LoVo (cell line): Measurements from ENCODE around the gene ACKR3.

Experiments used
- DNase-seq: peaks from one replicate; pipeline ENCODE4 v3.0.0-alpha.2; 2016; ENCODE audit warnings: low spot score

ACKR3 gene

DNA sequence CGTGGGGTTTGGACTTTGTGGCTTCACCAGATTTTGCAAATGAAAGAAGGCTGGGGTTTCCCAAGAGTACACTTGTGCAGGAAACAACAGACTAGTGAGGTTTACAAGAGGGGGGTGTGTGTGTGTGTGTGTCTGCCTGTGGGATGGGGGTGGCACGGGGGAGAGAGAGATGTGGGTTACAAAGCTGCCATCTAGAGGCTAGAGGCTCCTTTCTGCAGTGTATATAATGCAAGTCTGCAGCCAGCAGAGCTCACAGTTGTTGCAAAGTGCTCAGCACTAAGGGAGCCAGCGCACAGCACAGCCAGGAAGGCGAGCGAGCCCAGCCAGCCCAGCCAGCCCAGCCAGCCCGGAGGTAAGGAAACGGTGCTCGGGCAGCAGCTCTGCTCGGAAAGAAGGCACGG is at the start of gene ACKR3:
ACKR3 (plus strand) TSS at position 253 of the 401 bp plus-strand sequence. CDS start 10,641 bp downstream, outside the sequence.
- no peak for DNase-seq

DNA sequence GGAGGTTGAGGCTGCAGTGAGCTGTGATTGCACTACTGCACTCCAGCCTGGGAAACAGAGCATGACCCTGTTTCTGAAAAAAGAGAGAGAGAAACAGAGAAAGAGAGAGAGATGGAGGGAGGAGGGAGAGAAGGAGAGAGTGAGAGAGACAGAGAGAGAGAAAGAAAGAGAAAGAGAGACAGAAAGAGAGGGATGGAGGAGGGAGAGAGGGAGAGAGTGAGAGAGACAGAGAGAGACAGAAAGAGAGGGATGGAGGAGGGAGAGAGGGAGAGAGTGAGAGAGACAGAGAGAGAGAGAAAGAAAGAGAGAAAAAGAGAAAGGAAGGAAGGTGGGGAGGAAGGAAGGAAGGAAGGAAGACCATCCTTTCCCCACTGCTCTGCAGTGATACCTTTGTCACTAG is 48.1 kb upstream of the ACKR3 start:
- no peak for DNase-seq

DNA sequence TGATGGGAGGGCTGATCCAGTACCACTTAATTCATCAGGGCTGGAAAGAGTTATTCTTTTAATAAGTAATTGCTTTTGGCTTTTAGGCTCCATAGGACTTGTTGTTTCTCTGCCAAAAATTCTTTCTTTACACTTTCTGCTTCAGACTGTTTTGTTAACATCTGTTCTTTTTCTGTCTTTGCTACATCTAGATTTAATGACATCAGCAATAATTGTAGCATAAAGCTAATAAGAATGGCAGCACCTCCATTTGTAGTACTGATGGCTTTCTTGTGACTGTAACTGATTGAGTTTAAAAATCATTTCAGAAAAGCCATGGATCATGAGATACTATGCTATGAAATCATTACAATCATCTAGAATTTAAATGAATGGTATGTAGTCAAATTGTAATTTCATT is 46.4 kb upstream of the ACKR3 start:
- DNase-seq: no peak

DNA sequence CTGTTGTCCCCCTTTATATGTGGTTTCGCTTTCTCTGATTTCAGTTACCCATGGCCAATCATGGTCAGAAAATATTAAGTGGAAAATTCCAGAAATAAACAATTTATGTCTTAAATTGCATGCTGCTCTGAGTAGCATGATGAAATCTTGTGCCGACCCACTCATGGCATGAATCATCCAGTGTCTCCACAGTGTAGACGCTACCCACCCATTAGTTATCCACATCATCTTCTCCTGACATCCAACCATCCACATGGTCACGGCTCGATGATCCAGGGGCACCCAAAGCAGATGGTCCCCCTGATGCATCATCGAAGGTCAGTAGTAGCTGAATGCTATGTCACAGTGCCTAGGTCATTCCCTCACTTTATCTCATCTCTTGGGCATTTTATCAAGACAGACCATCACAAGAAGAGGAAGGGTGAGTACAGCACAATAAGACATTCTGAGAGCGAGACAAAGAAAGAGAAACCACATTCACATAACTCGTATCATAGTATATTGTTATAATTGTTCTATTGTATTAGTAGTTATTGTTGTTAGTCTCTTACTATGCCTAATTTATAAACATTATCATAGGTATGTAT is 44.1 kb upstream of the ACKR3 start:
- DNase-seq: no peak

DNA sequence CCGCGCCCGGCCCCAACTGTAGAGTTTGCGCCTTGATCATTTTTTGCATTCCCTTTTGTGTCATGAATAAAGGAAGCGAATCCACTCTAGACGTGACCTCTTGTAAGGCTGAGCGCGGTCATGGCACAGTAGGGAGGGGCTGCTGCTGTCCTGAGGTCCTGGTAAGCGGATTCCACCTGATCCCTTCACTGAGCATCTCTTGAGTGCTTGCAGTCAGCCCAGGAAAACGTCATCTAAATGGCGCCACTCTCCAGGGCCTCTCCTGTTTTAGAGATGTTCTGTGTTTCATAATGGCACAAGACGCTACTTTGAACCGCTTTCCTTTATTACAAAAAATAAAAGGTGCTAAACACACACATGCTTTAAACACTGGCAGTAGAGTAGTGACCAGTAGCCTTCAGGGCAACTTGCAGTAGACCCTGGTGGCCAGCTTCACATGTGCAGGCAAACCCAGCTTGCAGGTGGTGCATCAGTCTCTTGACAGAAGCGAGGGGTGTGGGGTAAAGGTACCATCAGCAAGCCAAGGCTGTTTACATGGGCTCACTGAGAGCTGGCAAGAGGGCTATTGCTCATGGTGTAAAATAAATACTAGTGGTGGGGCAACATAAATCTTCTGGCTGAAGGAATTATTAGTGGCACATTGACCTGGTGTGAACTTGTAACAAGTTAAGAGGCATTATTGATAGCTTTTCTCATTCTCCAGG is 43.0 kb upstream of the ACKR3 start:
- no peak for DNase-seq

DNA sequence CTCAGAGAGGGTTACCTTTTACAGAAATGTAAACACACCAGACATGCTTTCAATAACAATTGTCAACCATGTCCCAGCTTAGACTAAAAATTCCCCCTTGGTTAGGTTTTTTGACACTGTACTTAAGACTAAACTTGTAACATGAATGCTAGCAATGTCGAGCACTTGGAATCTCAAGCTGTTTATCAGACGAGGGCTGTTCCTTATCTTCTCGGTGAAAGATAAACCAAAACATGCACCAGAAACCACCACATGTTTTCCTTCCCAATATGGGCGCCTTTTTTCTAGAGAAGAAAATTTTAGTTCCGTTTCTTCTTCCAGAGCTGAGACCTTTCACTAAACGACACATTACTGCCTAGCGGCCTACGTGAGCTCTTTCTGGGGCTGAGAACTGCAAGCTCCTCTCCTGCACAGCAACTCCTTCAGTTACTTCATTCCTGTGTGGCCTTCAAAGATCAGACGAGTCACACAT is 42.4 kb upstream of the ACKR3 start:
- no peak for DNase-seq

DNA sequence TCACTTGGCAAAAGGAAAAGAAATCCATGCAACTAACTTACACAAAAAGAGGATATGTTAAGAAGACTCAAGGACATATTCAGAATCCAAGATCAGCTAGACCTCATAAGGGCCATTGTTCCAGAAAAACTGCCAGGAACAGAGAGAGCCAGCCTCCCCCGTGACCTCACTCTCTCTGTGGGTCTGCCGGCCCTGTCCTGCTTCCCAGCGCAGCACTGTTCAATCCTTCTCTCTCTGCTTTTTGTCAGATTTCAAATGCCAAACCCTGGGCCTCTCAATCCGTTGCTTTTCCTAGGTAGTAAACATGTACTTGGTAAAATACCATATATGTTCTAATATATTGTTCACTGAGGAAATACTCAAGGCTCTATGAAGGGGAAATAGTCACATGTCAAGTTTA is 40.0 kb upstream of the ACKR3 start:
- DNase-seq: no peak

DNA sequence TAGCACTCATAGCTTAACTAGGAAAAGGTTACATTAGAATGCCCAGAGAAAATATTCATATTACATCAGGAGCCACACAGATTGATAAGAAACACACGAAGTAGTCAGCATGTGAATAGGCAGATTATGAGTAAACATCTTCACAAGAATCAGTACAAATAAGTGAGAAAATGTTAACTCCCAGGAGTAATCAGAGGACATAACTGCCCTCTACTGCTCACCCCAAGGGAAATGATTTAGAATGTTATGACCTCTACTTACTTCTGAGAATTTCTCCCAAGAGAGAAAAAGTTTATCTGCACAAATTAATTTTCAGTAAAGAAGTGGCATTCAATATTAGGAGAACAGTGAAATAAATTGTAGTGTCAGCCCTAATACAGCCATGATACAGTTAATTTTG is 39.1 kb upstream of the ACKR3 start:
- DNase-seq: no peak

DNA sequence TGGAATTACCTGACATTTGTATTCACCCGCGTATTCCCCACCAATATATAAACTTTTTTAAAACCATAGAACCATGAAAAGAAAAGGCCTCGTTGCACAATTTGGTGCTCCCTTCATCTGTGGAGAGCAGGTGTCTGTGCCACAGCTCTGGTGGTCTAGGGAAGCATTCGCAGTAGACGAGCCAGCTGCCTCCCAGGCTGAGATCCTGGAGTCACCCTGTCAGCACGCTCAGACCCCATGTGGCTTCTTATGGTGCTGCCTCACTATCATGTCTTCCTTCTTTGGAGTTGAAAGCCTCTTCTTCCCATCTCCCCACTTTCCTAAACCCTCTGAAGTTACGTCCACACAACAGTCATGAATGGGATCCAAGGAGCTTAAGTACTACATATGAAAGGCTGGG is 38.4 kb upstream of the ACKR3 start:
- no peak for DNase-seq

DNA sequence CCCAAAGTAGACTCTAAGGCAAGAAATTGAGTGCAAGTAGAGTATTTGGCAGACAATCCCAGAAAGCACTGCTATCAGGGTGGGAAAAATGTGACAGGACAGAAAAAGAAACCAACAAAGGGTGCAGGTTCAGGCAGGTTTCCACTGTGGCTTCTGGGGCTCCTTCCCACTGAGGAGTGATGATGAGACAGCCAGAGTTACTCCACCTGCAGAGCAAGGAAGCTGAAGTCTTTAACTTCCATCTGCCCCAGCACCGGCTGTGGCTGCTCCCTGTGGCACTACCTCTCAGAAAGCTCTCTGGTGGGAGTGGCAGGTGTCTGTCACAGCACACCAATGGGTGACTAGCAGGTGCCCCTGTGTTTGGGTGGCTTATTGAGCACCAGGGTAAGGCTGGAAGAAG is 37.6 kb upstream of the ACKR3 start:
- no peak for DNase-seq

DNA sequence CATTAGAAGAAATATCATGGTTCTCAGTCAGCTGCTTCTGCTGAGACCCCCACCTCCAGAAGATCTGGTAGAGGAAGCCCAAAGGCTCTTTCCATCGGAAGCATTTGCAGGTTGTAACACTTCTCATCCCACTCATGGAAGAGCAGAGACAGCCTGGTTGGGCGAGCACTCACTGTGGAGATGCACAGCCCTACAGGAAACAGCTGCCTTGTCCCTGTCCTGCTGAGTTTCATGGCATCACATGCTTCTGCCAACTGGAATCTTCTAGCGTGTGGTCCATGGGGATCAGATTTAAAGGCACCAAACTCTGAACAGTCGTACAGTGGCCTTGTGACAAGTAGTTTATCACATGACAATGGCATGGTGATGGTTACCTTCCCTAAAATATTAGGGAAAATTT is 36.3 kb upstream of the ACKR3 start:
- DNase-seq: no peak

DNA sequence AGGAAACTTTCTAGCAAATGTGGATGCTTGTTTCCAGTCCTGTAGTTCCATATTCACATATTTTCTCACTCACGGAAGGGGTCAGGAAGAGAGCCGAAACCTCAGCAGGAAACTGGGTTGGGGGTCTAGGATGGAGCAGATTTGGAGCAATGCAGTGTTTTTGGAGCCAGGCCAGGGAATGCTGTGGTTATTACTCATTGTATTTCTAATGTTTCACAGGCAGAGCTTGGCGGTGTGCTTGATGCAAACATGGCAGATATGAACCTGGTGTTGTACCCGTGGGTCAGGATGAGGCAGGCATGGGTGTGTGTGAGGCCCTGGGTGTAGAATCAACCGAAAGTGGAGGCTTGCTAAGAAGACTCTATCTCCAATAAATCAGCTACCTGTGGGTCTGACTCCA is 34.6 kb upstream of the ACKR3 start:
- DNase-seq: no peak

DNA sequence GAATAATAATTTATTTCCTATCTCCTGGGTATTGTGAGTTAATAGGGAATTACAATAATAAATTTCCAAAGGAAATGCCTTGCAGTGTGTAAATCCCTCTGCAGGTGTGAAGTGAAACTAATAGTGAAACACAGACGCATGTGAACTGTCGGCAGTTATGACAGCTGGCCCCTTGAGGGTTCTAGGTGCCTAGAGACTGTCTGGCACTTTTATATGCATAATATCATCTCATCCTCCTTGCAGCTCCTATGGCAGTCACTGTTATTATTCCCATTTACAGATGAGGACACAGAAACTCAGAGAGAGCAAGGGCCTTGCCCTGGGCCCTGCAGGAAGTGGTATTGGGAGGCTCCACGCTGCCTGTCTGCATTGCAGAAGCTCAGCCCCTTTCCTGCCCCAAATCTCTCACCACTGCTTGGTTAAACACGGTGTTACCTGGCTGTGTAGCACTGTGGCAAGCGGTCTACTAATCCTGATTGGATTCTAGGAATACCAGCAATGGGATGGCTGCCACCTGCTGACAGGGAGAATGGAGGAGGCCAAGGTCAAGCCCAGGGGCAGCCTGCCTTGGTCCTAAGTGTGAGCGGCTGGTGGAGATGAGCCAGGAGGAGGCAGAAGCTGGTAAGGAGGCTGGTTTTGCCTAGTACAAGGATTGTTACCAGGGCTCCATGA is 32.8 kb upstream of the ACKR3 start:
- no peak for DNase-seq

DNA sequence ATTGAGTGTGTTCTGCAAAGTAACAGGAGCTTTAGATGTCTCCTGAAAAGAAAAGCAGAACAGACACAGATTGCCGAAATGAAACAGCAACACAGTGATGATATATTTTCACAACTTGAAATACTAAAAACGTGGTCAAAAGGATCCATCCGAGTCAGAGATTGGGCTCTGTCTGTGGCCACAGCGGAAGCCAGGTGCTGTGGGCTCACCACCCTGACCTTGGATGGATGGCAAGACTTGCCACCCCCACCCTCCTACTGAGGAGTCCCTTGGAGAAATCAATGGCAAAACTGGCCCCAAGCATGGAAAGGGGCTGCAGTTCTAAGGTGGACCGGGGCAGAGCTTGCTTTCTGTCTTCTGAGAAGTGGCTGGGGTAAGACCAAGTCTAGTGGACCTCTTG is 31.4 kb upstream of the ACKR3 start:
- DNase-seq: no peak

DNA sequence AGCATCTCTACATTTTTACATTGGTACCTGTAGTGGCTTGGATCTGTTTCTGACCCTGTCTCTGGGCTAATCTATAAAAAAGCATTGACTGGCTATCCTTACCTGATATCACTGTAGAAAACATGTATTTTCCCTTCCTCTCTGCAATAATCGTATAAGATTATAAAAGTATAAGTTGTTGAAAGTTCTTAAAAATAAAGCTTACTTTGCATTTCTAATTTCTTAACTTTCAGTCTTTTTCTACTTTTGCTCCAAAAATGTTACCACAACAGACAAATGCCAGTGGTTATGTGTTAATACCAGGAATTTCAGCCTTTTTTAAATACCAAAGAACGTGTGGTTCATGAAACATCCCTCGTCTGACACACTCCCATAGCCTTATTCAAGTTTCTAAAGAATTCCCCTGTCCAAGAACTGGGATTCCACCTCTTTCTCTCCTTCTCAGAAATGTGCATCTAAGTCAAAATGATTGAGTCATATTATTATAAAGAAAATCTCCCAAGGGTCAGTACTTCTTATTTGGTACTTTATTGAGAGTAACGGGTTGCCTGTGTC is 28.5 kb upstream of the ACKR3 start:
- no peak for DNase-seq

DNA sequence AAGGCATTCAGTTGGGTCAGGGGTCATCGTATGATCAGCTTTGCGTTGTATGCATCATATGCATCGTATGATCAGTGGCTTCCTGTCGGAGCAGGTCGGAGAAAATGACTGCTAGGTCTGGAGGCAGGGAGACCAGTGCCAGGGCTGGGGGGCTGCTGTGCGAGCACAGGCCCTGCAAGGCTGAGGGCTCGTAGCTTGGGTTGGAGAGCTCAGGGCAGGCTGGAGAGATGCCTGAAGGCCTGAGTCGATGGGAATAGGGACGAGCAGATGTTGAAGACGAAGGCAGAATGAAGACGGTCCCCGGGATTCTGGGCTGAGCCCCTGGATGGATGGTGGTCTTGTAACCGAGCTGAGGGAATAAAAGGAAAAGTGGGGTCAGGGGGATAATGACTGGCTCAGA is 25.3 kb upstream of the ACKR3 start:
- DNase-seq: no peak

DNA sequence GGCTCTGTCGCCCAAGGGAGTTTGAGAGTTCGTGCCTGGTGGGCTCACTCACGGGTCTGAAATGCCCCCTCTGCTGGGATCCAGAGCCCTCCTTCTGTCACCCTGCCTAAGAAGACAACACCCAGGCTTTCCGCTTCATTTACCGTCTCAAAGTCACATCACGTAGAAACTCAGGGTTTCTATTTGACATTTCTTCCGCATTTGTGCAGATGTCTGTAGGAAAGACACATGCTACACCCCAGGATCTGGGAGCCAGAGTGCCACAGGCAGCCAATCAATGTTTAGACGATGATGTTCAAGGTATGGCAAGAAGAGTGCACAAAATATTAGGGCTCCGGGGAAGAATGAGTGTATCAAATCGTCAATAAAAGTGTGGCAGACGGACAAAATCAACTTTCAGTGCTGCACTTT is 24.4 kb upstream of the ACKR3 start:
- no peak for DNase-seq

DNA sequence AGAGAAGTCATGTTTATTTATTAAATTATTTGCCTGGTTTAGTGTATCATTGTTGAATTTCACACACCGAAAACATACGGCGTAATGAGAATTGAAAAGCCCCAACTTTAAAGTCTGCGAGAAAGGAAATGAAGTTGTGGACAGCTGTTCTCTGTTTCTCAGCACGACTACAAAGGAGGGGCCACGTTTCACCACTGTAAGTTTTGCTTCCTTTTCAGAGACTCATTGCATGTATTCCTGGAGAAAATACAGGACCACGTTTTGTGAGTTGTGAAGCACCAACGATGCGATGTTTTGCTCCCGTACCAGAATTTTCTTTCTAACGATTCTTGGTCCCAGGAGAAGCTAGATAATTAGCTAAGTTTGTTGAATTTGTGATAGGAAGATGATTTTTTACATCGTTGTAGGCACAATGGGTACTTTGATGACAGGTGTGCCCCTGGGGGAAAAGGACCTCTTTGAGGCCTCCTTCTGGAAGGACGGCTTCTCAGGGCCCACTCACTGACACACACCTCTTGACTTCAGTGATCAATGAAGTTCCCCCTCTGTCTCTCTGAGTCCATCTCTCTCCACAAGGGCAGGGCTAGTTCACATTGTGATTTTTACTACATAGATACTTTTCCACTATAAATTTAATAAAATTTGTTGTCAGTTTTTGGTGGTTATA is 23.7 kb upstream of the ACKR3 start:
- DNase-seq: no peak

DNA sequence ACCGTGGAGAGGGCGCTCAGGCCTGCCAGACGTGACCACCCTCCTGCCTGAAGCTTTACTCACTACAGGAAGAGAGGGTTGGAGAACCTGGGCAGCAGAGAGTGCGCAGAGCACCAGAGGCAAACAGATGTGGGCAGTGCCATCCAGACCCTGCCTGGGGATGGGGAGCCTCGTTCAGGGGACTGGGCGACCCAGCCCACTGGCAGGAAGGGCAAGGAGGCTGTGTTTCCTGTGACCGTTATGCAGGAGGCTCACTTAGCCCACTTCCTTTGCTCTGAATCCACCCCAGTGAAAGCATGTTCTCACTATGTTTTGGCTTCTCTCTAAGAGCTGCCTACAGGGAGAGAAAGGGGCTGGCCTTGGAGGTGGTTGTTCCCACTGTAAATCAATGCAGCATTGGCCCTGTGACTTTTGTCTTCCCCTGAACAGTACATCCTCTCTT is 23.0 kb upstream of the ACKR3 start:
- DNase-seq: no peak

DNA sequence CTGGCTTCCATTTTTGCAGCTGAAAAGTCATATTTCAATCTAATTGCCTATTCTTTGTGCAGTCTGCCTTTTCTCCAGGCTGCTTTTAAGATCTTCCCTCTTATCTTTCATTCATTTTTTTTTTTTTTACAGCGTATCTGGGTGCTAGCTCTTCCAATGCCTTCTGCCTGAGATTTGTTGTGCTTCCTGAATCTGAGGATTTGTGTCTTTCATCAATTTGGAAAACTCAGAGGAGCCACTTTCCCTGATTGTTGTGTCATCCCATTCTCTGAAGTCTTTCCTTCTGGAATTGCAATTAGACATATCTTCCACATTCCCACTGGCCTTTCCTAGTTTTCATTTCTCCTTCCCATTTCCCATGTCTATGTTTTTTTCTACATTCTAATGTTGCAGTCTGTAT is 21.9 kb upstream of the ACKR3 start:
- no peak for DNase-seq

DNA sequence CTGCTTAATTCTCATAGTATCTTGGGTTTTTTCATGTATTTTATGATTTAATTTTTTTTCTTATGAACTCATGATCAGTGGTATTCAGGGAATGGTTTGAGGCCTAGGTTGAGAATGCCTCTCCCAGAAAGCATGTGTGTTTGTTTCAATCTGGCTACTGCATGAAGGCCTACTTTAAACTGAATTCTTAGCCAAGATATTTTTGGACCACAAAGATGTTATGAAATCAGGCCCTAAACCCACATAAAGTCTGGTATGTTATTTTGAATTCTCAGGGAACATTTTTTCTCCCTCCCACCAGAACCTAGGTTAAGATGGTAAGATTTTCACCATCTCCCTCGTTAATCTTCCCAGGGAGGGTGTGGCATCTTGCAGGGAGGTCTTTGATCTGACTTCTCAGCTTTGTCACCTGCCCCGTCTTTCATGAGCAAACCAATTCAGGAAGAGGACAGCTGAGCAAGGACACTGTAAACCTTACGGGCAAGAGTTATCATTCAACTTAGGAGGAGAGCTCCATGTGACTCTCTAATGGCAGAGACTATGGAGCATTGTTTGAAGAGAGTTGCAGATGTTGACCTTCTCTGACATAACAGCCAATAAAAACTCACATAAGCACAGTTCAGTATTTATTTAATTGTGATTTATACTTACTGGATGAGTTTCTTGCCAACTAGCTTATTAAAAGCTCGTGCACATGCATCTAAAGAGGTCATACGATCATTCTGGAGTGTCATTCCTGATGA is 21.3 kb upstream of the ACKR3 start:
- DNase-seq: no peak

DNA sequence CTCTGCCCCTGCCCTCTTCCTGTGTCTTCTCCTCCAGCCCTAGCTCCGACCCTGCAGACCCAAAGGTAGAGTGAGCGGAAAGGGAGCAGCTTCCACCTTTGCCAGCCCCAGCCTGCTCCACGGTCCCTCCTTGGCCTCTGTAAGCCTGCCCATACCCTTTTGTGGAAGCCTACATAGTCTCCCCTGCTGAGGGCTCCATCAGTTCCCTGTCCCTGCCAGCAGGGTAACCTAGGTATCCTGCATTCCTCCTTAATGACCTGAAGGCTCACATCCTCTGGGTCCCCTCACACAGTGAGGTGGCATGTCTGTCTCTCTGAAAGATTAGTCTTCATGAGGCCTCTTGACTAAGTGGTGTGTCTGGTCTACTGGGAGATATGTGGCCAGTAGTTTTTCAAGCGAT is 20.5 kb upstream of the ACKR3 start:
- DNase-seq: no peak
